NCI-H1048 (cell line): ENCODE results near the gene CCL1.
"Not testable (repeated sequence)": the region's sequence is repeated elsewhere in the genome, so short reads cannot be mapped to it uniquely, and the experiment has no call there.

Experiments
- DNase-seq: peaks from one replicate; lab custom pipeline; 2025; lab: John Stamatoyannopoulos, UW

CCL1 gene

DNA sequence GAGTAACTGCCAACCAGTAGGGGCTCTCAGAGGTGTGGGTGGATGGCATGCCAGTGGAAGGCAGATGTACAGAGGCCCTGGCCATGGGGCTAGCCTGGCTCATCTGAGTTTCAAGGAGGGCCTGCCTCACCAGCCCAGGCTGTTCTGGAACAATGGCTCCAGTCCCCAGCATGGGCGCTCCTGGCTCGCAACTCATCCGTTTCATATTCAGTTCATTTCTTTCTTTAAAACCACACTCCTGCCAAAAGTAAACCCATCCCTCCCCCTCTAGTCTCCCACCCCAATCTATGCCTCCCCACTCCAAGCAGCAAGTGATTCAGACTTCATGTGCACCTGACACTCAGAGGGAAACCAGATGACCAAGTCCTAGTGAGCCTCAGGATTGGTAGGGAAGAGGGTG is 4.4 kb downstream of the CCL1 start:
- DNase-seq = no peak

DNA sequence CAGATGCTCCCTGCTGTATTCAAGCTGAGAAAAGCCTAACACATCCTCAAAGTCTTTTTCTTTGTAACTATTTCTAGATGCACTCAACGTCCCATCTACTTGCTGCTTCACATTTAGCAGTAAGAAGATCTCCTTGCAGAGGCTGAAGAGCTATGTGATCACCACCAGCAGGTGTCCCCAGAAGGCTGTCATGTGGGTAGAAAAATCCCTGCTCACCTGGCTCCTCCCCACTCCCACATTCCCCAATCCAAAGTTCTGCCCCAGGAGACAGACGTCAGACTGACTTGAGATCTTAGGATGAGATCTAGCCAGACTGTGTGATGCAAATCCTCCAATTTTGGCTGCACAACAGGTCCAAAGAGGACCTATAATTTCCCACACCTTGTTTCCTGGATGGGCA is 5.6 kb downstream of the CCL1 start:
- DNase-seq = no peak

DNA sequence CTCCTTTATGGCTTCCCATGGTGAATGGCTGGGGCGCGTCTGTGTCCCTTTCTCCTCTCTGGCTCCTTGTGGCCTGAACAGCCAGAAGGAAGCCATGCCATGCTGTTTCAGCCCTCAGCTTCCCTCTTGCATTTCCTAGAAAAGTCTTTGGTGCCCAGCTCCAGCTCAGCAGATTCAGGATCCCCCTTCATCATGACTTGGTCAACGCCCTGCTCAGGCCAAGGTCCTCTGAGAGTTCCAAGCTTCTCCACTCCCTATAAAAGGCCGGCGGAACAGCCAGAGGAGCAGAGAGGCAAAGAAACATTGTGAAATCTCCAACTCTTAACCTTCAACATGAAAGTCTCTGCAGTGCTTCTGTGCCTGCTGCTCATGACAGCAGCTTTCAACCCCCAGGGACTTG is 6.8 kb downstream of the CCL1 start, which contains the start of gene CCL13:
TSS of gene CCL13 (plus strand) at position 287 of the 400 bp plus-strand sequence. CDS start at position 334, 47 bp downstream.
- DNase-seq = no peak

DNA sequence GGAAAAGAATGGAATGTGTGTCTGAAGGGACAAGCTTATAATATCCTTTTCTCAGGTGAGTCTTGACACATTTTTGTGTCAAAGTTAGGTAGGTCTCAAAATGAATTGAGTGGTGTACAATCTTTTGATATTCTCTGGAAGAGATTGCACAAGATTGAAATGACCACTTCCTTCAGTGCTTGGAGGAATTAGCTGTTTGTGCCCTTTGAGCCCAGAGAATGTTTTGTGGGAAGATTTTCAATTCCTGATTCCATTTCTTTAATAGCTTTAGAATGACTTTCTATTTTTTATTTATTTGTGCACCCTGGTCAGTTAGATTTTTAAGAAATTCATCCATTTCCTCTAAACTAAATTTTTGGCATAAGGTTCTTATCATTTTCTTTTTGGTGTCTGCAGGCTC is 8.4 kb downstream of the CCL1 start:
- DNase-seq = no peak

DNA sequence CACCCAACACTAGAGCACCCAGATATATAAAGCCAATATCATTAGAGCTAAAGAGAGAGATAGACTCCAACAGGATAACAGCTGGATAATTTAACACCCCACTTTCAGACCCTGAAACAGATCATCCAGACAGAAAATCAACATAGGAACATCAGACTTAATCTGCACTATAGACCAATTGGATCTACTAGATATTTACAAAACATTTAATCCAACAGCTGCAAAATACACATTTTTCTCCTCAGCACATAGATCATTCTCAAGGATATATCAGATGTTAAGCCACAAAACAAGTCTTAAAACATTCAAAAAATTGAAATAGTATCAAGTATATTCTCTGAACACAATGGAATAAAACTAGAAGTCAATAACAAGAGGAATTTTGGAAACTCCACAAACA is 10.8 kb downstream of the CCL1 start:
- no peak for DNase-seq

DNA sequence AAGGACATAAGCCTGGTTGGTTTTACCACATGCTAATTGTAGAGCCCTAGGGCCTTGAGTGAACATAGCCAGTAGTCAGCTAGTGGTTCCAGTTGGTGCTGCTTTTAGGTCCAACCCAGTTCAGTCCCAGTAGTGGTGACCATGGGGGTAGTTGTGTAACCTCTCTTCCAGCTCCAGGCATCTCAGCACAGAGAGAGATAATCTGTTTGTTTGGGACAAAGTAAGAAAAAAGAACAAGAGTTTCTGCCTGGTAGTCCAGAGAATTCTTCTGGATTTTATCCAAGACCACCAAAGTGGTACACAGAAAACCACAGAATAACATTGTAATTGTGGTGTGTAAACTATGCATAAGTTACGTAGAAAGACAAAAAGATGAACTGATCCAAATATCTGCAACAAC is 11.9 kb downstream of the CCL1 start:
- DNase-seq = no peak

DNA sequence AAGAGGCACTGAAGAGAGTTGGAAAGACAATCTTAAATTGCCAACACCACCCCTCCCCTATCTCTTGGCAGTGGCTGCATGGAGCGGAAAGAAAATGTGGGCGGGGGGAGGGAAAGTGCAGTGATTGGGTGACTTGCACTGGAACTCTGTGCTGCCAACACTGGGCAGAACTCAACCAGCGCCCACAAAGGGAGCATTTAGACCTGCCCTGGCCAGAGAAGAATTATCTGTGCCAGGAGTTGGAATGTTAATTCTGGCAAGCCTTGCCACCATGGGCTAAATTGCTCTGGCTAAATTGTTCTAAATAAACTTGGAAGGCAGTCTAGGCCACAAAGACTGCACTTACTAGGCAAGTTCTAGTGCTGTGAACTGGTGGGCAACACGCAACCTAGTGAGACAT is 13.3 kb downstream of the CCL1 start:
- DNase-seq = no peak

DNA sequence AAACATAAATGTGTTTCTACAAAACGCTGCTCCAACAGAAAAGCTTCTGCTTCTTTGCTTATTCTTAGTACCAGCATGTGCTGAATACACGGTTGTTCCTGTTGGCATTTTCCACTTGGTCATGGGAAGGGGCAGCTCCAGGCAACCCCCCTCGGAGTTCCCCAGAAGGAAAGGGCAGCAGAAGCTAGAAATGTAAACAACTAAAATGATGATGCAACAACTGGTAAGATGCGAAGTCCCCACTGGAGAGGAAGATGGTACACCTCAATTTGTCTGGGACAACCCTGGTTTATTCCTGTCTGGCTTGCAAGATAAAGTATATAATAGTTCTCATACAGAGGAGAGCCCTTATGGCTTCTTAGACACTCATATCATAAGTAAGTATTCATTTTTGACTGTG is 16.0 kb downstream of the CCL1 start:
- no peak for DNase-seq

DNA sequence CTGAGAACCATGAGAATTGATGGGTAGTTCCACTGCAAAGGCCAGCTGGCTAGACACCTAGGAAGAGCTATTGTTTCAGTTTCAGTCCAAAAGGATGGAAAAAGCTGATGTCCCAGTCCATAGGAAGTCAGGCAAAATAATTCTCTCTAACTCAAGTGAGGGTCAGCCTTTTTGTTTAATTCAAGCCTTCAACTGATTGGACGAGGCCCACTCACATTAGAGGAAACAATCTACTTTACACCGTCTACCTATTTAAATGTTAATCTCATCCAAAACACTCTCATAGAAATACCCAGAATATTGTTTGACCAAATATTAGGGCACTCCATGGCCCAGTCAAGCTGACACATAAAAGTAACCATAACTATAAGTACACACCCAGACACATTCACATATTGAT is 21.1 kb downstream of the CCL1 start:
- no peak for DNase-seq

DNA sequence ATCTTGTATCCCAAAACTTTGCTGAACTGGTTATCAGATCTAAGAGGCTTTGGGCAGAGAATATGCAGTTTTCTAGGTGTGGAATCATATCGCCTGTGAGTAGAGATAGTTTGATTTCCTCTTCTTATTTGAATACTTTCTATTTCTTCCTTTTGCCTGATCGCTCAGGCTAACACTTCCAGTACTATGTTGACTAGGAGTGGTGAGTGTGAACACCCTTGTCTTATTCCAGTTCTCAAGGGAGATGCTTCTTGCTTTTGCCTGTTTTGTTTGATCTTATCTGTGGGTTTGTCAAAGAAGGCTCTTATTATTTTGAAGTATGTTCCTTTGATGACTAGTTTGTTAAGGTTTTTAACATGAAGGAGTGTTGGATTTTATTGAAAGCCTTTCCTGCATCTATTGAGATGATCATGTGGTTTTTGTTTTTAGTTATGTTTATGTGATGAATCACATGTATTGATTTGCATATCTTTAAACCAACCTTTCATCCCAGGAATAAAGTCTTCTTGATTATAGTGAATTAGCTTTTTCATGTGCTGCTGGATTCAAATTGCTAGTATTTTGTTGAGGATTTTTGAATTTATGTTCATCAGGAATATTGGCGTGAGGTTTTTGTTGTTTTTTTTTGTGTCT is 23.8 kb downstream of the CCL1 start:
- no peak for DNase-seq

DNA sequence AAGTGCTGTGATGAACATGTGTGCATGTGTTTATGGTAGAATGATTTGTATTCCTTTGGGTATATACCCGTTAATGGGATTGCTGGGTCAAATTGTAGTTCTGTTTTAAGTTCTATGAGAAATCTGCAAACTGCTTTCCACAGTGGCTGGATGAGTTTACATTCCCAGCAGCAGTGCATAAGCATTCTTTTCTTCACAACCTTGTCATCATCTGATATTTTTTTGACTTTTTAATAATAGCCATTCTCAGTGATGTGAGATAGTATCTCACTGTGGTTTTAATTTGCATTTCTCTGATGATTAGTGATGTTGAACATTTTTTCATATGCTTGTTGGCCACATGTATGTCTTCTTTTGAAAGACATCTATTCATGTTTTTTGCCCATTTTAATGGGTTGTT is 25.3 kb downstream of the CCL1 start:
- DNase-seq = no peak

DNA sequence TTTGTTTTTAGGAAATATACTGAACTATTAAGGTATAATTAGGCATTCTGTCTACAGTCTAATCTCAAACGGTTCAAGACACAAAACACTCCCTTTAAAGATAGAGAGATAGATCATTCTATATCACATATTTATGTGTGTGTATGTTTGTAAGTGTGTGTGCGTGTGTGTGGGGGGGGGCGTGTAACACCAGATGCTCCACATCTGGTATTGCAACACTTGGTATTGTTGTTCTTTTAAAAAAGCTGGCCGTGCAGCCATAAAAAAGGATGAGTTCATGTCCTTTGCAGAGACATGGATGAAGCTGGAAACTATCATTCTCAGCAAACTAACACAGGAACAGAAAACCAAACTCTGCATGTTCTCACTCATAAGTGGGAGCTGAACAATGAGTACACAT is 35.5 kb downstream of the CCL1 start:
- DNase-seq = not testable (repeated sequence)

DNA sequence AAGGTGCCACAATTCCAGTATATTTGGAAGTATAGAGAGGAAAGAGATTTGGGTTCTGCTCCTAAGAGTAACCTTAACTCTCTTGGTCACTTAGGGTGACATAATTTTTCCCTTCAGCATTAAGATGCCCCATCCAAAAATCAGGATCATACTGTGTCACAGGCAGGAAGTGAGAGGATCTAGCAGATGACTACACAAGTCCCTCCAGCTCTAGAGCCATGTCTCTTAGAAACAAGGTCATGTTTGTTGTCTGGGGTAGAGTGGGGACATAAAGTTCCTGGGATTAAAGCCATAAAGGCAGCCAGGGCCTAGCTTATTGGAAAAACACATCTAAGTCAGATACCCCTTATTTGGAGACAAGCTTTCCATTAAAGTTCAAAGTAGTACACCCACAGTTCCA is 41.1 kb downstream of the CCL1 start:
- DNase-seq = no peak

DNA sequence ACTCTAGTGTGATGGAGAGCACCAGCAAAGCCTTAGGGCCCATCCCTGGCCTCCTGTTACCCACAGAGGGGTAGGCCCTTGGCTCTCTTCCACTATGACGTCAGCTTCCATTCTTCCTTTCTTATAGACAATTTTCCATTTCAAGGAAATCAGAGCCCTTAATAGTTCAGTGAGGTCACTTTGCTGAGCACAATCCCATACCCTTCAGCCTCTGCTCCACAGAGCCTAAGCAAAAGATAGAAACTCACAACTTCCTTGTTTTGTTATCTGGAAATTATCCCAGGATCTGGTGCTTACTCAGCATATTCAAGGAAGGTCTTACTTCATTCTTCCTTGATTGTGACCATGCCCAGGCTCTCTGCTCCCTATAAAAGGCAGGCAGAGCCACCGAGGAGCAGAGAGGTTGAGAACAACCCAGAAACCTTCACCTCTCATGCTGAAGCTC is 44.0 kb downstream of the CCL1 start, which contains the start of gene CCL8:
TSS of gene CCL8 (plus strand) at position 397 of the 445 bp plus-strand sequence. CDS start 67 bp downstream, outside the sequence.
- DNase-seq = no peak

DNA sequence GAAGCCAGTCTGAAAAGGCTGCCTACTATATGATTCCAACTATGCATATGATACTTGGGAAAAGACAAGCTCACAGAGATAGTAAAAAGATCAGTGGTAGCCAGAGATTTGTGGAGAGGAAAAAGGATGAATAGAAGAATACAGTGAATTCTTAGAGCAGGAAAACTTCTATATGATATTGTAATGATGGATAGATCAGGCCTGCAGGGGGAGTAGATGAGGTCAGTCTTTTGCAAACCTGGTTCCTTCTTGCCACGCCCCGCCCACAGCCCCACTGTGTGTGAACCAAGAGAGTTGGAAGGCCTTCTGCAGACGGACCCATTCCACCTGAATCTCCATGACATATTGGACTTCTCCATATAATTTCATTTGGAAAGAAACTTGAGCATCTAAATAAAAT is 44.6 kb downstream of the CCL1 start:
- DNase-seq = no peak

DNA sequence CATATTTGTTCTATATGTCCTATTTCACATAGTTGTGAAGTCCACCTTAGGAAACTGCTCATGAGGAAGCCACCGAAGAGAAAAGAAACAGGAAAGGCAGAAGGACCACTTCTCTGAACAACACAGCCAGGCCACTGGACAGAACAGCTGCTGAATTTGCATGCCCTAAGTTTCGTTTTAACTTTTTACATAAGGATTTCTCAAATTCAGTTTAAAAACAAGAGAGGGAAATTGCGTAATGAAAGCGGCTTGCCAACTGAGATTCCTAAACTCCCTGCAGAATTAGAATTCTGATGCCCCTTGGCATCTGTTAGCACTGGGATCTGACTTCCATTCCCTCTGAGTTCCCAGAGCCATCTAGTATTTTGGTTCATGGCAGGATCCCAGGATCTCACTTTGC is 48.8 kb downstream of the CCL1 start:
- no peak for DNase-seq

DNA sequence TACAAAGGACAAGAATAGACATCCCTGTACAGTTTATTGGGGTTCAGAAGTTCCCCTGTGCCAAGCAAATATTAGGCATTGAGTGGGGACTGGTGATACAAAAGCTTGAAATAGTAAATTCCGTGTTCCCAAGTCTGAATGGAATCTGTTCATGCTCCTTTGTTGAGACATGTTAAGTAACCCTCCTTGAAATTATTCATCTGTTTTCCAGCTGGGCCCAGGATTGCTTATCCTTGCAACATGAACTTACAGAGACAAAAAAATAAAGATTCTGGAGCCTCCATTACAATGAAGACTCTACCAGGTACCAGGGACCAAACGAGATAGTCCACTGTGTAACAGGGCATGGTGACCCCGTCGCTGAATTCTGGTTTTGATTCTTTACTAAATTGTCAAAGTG is 49.9 kb downstream of the CCL1 start:
- DNase-seq = no peak

DNA sequence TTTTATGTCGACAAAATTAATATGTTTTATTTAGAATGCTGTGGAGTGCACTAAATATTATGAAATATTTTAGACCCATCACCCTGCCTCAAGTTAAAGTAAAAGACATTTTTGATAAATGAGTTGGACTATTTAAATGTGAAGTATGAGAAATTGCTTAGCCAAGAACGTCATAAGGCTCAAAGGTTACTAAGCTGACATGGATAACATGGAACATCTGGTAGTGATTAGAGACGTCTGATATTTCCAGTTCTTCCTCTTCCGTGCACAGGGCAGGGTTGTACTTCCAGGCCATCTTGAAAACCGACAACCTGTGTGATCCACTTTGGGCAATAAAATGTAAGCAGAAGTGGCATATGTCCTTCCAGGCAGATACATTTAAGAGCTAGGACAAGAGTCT is 51.0 kb downstream of the CCL1 start:
- no peak for DNase-seq

DNA sequence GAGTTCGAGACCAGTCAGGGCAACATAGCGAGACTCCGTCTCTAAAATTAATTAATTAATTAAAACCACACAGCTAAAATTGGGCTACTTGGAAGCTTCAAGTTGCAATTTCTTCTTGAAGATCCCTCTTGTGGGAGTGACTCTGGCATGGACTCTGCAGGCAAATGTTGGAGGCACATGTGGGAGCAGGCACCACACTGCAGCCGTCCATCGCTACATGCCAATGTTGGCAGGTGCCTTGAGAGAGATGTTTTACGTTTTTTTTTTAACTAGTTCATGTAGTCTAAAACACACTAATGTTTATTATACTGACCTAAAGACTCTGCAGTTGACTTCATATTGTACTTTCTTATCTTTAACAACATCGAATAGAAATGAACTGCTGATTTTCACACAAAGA is 51.7 kb downstream of the CCL1 start:
- DNase-seq = no peak
